OCI-LY3 (cell line): ENCODE results near the gene FMNL1.
A peak's percentile ranks its signal among the peaks of the same experiment; 100 is the strongest.

Experiments
- H2AFZ ChIP-seq: fragments of 200-600, 300-600 bp; shearing (Covaris generic); 2 replicates; pipeline ENCODE4 v1.6.0; 2014; ENCODE audit warnings: antibody characterized with exemption, low read depth, low read length
- H3K27ac ChIP-seq: fragments of 200-600, 300-600 bp; sonication (generic); 2 replicates; pipeline ENCODE4 v1.5.1; 2014; ENCODE audit warnings: mild to moderate bottlenecking, low read length, moderate library complexity, mixed read lengths
- H3K27me3 ChIP-seq: fragments of 200-600, 300-600 bp; sonication (generic); 2 replicates; pipeline ENCODE4 v1.6.1; 2014; ENCODE audit warnings: low read depth, low read length, mixed read lengths
- H3K36me3 ChIP-seq: fragments of 200-600, 300-600 bp; sonication (generic); replicated peaks from 2 replicates; pipeline ENCODE3; 2014; ENCODE audit warnings: low read depth, low read length, mixed read lengths
- H3K4me1 ChIP-seq: fragments of 300-600, 200-600 bp; sonication (generic); 2 replicates; pipeline ENCODE4 v1.6.1; 2014; ENCODE audit warnings: low read length, mixed read lengths
- H3K4me2 ChIP-seq: fragments of 200-600, 300-600 bp; sonication (generic); 2 replicates; pipeline ENCODE4 v1.6.1; 2014; ENCODE audit warnings: low read length, mixed read lengths
- H3K4me3 ChIP-seq: fragments of 300-600, 200-600 bp; sonication (generic); 2 replicates; pipeline ENCODE4 v1.5.1; 2014; ENCODE audit warnings: antibody characterized with exemption, mild to moderate bottlenecking, low read length, moderate library complexity
- H3K79me2 ChIP-seq: fragments of 300-600, 200-600 bp; shearing (Covaris generic); 2 replicates; pipeline ENCODE4 v1.6.1; 2014; ENCODE audit warnings: mild to moderate bottlenecking, low read length, mixed read lengths
- H3K9ac ChIP-seq: fragments of 300-600, 200-600 bp; shearing (Covaris generic); 2 replicates; pipeline ENCODE4 v1.6.0; 2014; ENCODE audit warnings: mild to moderate bottlenecking, low read length, moderate library complexity
- H3K9me3 ChIP-seq: fragments of 200-600, 300-600 bp; shearing (Covaris generic); 2 replicates; pipeline ENCODE4 v1.6.1; 2014; ENCODE audit warnings: low read length, mixed read lengths; ENCODE audit not compliant: insufficient read depth
- H4K20me1 ChIP-seq: fragments of 200-600, 300-600 bp; sonication (generic); 2 replicates; pipeline ENCODE4 v1.6.1; 2016; ENCODE audit warnings: low read length, mixed read lengths; ENCODE audit not compliant: insufficient read depth
- CTCF ChIP-seq: fragments of 200-600, 300-600 bp; sonication (generic); IDR thresholded peaks from 2 replicates; pipeline ENCODE4 v1.5.1; 2014; ENCODE audit warnings: antibody characterized with exemption, low read length, low read depth
- EZH2phosphoT487 ChIP-seq: fragments of 200-600 bp; shearing (Covaris generic); IDR thresholded peaks from 2 replicates; pipeline ENCODE4 v1.6.1; 2018; ENCODE audit warnings: antibody characterized with exemption, mixed run types, low read depth

The FMNL1 gene

GRCh38 chr17:45220079-45220478, 1.6 kb upstream of the FMNL1 start:
- Histone ChIP-seq H3K4me3 (no peak overlapping the region), H4K20me1 (no peaks in the 10 kb centered on the region), H3K9ac (no peak overlapping the region), H3K27me3 (no peaks in the 10 kb centered on the region), H3K27ac (no peak overlapping the region), H3K9me3 (no peaks in the 10 kb centered on the region), H3K36me3 (no peaks in the 10 kb centered on the region), H2AFZ (no peak overlapping the region), H3K79me2 (peaks cover 39% of the 10 kb centered on the region), H3K4me1 (peaks cover 26% of the 10 kb centered on the region), H3K4me2 (no peak overlapping the region)
- no peak for TF ChIP-seq EZH2phosphoT487
- no peak for TF ChIP-seq CTCF

- Histone ChIP-seq H4K20me1 (no peaks in the 10 kb centered on the region), H3K9ac (peak overlapping the region; percentile 100), H3K4me3 (peak overlapping the region; percentile 100), H3K27ac (peak overlapping the region; percentile 99), H3K4me2 (peak overlapping the region; percentile 99; the same call in 1 of the 2 replicates), H3K79me2 (peaks cover 56% of the 10 kb centered on the region), H3K27me3 (no peaks in the 10 kb centered on the region), H3K4me1 (peaks cover 42% of the 10 kb centered on the region), H2AFZ (no peak overlapping the region), H3K36me3 (no peaks in the 10 kb centered on the region), H3K9me3 (no peaks in the 10 kb centered on the region)
- TF ChIP-seq CTCF (no peak), EZH2phosphoT487 (no peak)
These were observed 266 bp downstream of the FMNL1 start for GRCh38 chr17:45222014-45222288.

DNA sequence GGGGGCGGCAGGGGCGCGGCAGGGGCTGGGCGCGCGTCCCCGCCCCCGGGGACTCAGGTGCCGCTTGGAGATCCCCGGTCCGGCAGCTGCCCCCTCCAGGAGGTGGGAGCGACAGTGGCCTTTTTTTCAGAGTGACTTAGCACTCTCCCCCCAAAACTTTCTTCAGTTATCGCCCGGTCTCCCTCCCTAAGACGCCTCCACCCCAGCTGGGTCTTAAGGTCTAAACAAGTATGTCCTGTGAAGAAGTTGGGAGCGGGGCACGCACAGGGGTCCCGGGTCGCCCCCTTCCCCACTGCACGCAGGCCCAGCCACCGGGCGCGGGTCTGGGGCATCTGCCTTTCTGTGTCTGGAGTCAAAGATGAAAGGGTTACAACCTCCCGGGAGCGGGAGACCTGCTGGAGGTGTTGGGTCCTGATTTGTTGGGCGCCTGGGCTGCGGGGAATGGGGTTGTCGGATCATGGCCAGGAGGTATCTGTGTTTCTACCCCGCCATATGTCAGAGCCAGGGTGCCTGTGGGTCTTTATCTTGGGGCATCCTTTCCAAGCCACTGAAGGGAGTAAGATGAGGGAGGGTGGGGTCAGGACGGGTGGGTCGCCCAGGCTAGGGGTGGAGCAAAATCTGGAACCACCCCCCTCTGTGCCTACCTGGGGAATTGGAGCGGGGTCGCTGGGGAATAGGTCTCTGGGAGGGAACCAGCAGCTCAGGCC, 757 bp downstream of the FMNL1 start:
- H3K9me3 ChIP-seq: no peaks in the 10 kb centered on the region
- H3K27me3 ChIP-seq: no peaks in the 10 kb centered on the region
- no peaks in the 10 kb centered on the region for H3K36me3 ChIP-seq
- peak overlapping the region; percentile 99 for H3K4me2 ChIP-seq
- H3K27ac ChIP-seq: peak overlapping the region; percentile 99
- peaks cover 61% of the 10 kb centered on the region for H3K79me2 ChIP-seq
- TF ChIP-seq EZH2phosphoT487: no peak
- TF ChIP-seq CTCF: no peak
- H3K4me3 ChIP-seq: peak overlapping the region; percentile 100
- H4K20me1 ChIP-seq: no peaks in the 10 kb centered on the region
- peaks cover 47% of the 10 kb centered on the region for H3K4me1 ChIP-seq
- H2AFZ ChIP-seq: no peak overlapping the region
- H3K9ac ChIP-seq: peak overlapping the region; percentile 100

DNA sequence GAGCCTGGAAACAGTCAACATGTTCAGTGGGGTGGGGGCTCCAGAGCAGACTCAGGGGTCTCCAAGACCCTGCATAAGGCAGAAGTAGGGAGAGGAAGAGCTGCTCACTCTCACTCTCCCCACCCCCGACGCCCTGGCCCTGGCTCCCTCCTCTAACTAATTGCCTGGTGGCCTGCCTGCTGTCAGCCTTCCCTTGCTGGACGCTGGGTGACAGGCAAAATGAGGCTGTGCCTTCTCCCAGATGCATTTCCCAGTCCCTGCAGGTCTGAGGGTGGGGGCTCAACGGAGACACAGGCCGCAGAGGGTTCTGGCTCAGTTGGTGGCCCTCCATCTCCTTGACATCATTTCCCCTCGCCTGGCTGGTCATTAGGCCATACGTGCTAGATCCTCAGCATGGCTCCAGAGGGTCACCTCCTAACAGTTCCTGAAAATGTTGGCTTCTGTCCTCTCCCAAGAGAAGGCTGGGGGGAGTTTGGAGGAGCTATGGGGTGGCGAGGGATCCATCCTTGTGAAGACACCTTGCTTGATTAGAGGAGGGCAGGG, 1.4 kb downstream of the FMNL1 start:
- Histone ChIP-seq H3K9ac (peak overlapping the region; percentile 100), H3K27me3 (no peaks in the 10 kb centered on the region), H2AFZ (no peak overlapping the region), H3K4me1 (peaks cover 53% of the 10 kb centered on the region), H4K20me1 (no peaks in the 10 kb centered on the region), H3K4me2 (peak overlapping the region; percentile 99), H3K9me3 (no peaks in the 10 kb centered on the region), H3K4me3 (peak overlapping the region; percentile 100), H3K36me3 (no peaks in the 10 kb centered on the region), H3K79me2 (peaks cover 67% of the 10 kb centered on the region), H3K27ac (peak overlapping the region; percentile 99)
- TF ChIP-seq EZH2phosphoT487 (no peak), CTCF (no peak)
